Stimulated activated CD8-positive, alpha-beta memory T cell treated with anti-CD3 and anti-CD28 coated beads, Interleukin-2, amount 100 ng/mL, for 48 hours (primary cell): ENCODE results near the gene DSP.
A peak's percentile ranks its signal among the peaks of the same experiment; 100 is the strongest.

Experiments used
- DNase-seq, 2 donors: peaks; one replicate each; pipeline ENCODE4 v3.0.0-alpha.2; 2020; ENCODE audit warnings: low read depth in 2 of 2

Gene DSP

DNA sequence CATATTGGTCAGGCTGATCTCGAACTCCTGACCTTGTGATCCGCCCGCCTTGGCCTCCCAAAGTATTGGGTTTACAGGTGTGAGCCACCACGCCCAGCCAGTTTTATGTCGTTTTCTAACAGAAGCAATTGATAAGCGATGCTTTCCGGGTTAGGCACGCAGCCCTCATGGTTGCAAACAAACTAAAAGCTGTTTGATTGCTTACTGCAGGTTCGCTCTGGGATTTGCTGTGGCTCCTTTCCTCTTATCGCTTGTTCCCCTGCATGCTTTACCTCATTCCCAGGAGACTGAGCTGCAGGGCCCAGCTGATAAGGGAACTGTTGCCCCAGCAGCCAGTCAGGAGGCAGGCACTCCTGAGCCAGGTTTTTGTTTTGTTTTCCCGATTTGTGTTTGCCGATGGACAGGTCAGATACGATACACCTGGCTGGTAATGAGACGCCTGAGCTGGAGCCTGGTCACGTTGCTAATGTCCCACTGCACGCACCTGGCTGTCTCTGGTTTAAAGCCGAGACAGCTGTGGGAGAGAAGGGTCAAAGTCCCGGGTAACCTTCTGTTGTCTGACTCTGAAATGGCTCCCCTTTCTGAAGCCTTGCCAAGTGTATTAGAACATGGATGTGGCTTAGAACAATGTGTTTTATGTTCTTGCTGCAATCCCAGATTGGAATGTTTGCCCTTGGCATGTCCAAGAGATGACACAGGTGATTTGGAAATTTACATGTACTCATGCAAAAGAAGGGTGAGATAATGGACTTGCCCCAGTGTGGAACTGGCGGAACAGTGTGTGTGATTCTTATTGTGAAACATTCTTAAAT lies 19.9 kb downstream of the DSP start:
- no peak for DNase-seq

DNA sequence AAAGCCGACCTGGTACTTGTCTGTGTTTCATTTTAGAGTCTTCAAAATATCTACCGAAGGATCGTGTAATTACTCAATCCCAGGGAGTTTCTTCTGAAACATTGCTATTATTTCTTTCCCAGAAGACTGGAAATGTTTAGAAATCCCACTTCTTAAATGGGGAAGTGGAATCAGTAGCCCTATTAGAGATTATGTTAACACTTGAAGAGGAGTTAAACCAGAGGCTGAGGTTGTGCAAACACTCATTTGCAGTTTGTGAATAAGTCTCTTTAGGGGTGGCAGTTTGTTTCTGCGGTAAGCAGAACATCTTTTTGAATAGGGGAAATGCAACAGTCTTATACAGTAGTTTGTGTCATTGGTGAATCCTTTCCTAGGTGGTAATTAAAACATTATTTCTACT lies 21.3 kb downstream of the DSP start:
- DNase-seq, result no peak

GRCh38 chr6:7566107-7566506 lies 24.6 kb downstream of the DSP start:
- DNase-seq, result no peak

DNA sequence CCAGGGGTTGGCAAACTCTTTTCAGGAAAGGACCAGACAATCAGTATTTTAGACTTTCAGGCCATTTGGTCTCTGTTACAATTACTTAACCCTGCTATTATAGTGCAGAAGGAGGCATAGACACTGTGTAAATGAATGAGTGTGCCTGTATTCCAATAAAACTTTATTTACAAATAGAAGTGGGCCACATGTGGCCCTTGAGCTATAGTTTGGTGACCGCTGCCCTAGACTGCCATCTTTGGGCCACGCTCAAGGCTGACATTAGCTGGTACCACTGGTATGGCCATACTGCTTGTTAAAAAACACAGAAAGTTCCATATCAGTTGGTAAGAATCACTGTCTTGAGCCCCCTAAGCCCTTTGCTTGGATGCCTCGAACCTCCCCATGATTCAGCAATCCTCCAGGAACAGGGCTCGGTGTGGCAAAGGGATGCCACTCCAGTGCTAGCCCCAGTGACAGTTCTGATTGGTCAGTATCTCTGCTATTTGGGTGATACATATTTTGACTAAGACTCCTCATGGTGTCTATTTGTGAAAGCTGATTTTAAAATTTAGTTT lies 25.2 kb downstream of the DSP start:
- DNase-seq, result no peak

DNA sequence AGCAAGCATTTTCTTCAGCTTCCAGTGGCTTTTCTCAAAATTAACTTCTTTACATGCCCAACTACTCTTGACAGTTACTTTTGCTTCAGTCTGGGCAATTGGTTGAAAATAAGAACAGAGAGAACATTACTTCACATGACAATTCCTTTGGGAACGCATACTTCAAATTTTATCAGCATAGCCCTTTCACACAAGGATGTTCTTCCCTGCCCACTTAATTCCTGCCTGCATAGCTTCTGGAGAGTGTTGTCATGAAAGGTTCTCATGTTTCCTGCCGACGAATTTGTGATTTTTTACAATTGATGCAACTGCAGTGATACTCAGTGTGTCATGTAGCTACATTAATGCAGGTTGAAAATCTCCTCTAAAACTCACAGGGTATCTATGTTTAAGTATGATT lies 26.6 kb downstream of the DSP start:
- no peak for DNase-seq

GRCh38 chr6:7569082-7569481 lies 27.6 kb downstream of the DSP start:
- DNase-seq, result no peak

GRCh38 chr6:7572213-7572943 lies 30.9 kb downstream of the DSP start:
- no peak for DNase-seq

- no peak for DNase-seq
These were observed 33.0 kb downstream of the DSP start for GRCh38 chr6:7574500-7574899.

- no peak for DNase-seq
These were observed 37.0 kb downstream of the DSP start for GRCh38 chr6:7578516-7578915.

DNA sequence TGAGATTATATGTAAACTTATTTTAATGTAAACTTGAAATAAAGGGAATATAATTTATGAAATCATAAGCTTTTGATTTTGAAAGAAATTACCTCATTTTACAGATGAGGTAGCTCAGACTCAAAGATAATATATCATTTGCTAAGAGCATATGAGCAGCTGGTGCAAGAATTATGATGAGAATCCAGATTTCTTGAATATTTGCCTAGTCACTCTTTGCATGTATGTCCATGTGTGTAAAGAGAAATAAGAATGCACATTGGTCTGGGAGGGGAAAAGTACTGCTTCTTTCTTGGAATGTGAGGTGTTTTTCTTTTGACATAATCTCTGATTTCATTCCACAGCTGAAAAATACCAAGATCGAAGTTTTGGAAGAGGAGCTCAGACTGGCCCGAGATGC lies 37.5 kb downstream of the DSP start:
- no peak for DNase-seq

DNA sequence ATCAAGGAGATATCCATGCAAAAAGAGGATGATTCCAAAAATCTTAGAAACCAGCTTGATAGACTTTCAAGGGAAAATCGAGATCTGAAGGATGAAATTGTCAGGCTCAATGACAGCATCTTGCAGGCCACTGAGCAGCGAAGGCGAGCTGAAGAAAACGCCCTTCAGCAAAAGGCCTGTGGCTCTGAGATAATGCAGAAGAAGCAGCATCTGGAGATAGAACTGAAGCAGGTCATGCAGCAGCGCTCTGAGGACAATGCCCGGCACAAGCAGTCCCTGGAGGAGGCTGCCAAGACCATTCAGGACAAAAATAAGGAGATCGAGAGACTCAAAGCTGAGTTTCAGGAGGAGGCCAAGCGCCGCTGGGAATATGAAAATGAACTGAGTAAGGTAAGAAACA lies 38.4 kb downstream of the DSP start:
- no peak for DNase-seq

DNA sequence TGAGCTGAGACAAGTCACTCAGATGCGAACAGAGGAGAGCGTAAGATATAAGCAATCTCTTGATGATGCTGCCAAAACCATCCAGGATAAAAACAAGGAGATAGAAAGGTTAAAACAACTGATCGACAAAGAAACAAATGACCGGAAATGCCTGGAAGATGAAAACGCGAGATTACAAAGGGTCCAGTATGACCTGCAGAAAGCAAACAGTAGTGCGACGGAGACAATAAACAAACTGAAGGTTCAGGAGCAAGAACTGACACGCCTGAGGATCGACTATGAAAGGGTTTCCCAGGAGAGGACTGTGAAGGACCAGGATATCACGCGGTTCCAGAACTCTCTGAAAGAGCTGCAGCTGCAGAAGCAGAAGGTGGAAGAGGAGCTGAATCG lies 39.1 kb downstream of the DSP start:
- no peak for DNase-seq

DNA sequence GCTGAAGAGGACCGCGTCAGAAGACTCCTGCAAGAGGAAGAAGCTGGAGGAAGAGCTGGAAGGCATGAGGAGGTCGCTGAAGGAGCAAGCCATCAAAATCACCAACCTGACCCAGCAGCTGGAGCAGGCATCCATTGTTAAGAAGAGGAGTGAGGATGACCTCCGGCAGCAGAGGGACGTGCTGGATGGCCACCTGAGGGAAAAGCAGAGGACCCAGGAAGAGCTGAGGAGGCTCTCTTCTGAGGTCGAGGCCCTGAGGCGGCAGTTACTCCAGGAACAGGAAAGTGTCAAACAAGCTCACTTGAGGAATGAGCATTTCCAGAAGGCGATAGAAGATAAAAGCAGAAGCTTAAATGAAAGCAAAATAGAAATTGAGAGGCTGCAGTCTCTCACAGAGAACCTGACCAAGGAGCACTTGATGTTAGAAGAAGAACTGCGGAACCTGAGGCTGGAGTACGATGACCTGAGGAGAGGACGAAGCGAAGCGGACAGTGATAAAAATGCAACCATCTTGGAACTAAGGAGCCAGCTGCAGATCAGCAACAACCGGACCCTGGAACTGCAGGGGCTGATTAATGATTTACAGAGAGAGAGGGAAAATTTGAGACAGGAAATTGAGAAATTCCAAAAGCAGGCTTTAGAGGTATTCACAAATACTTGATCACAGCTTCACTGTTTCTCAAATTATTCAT lies 39.6 kb downstream of the DSP start:
- DNase-seq, result no peak

DNA sequence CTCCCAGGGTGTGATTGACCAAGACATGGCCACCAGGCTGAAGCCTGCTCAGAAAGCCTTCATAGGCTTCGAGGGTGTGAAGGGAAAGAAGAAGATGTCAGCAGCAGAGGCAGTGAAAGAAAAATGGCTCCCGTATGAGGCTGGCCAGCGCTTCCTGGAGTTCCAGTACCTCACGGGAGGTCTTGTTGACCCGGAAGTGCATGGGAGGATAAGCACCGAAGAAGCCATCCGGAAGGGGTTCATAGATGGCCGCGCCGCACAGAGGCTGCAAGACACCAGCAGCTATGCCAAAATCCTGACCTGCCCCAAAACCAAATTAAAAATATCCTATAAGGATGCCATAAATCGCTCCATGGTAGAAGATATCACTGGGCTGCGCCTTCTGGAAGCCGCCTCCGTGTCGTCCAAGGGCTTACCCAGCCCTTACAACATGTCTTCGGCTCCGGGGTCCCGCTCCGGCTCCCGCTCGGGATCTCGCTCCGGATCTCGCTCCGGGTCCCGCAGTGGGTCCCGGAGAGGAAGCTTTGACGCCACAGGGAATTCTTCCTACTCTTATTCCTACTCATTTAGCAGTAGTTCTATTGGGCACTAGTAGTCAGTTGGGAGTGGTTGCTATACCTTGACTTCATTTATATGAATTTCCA lies 43.9 kb downstream of the DSP start:
- DNase-seq, result no peak

GRCh38 chr6:7587631-7588100 lies 46.2 kb downstream of the DSP start:
- DNase-seq, result no peak

DNA sequence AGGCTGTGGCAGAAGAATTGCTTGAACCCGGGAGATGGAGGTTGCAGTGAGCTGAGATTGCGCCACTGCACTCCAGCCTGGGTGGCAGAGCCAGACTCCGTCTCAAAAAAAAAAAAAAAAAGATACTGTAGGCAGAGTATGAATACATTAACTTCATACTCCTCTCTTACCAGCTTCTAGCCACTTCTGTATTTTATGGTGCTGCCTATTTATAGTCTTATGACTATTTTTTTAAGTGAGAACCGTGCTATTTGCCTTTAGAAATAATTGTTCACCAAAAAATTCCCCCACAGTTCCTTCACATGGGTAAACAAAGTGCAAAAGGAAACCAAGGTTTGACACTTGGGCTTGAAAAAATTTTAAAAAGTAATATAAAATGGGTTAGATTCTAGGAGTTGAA lies 47.0 kb downstream of the DSP start:
- DNase-seq, result no peak

DNA sequence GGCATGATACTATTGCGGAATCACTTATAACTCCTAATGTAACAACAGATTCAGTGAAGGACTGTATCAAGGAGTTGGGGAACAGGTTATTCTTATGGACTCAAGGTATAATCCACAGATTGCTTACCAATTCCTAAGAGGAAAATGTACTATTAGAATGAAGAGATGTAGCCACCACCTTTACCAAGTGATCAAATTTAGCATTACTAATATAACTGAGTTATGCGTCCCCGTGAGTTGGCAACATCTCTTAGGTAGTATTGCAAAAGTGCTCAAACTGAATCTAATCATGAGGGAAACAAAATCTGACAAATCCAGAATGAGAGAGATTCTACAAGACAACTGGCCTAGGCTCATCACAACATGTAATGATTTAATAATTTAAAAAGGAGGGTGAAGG lies 47.8 kb downstream of the DSP start:
- no peak for DNase-seq

- DNase-seq, result peak; percentile 86 to 87
These were observed 48.8 kb downstream of the DSP start, which contains the start of gene SNRNP48 for GRCh38 chr6:7589949-7590917. SNRNP48 (plus strand) TSS chr6:7590198; CDS start chr6:7590258, 60 bp downstream.

GRCh38 chr6:7590918-7591302 lies 49.4 kb downstream of the DSP start:
- no peak for DNase-seq

DNA sequence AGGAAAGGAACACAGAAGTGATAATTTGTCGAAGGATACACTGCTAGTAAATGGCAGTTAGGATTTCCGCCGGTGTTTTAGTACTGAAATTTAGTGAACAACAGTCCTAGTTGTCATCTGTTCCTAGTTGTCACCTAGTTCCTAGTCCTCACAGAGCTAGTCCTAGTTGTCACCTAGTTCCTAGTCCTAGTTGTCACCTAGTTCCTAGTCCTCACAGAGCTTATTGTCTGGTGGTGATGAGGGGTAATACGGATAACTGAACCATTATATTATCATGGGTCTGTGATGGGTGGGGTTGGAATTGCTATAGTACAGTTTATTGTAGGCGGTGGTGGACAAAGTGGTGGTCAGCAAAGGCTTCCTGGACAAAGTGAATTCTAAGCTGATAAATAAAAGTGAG lies 50.3 kb downstream of the DSP start:
- no peak for DNase-seq

DNA sequence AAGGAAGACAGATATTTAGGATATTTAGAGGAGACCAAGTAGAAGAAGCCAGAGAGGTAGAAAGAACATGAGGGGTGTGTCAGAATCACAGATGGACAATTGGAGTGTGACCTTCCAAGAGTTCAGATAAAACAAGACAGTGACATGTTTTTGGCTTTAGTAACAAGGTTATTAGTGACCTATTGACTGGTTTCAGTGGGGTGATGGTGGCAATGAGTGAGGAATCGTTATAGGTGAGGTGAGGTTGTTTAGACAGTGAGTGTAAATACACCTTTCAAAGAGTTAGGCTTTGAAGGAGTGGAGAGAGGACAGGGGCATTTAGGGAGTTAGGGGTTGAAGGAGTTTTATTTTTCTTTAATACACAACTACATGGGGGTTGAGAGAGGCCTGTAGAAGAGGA lies 51.8 kb downstream of the DSP start:
- DNase-seq, result no peak
